ENCODE data around the gene HSPA6.
"Not testable (repeated sequence)": the region's sequence is repeated elsewhere in the genome, so short reads cannot be mapped to it uniquely, and the experiment has no call there.

HSPA6 gene

DNA sequence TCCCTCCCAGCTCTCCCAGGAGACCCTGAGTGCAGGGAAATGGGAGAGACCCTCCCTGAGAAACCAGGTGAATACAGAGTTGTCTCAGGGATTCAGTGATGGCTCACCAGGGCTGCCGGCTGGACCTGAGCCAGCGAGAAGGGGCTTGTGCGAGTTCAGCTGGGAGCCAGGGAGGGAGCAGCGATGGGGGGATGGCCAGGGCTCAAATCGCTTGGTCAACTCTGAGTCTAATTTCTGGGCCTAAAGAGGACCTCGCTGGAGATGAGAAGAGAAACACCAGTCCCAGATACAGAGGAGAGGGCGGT lies 12.6 kb upstream of the HSPA6 start:
- Mint-ChIP-seq H3K27ac (peak overlapping the region in 1 of 2 donors; percentile 81), H3K36me3 (ENCODE audit: insufficient read depth) (peaks cover 3% of the 10 kb centered on the region), H3K4me1 (ENCODE audit: low read depth in 2 of 2) (no peaks in the 10 kb centered on the region), H3K27me3 (peaks cover 8% of the 10 kb centered on the region in 2 donors), H3K4me3 (no peak overlapping the region), H3K9me3 (no peaks in the 10 kb centered on the region)
- ATAC-seq (replicated peaks): no peak
- DNase-seq: no peak

DNA sequence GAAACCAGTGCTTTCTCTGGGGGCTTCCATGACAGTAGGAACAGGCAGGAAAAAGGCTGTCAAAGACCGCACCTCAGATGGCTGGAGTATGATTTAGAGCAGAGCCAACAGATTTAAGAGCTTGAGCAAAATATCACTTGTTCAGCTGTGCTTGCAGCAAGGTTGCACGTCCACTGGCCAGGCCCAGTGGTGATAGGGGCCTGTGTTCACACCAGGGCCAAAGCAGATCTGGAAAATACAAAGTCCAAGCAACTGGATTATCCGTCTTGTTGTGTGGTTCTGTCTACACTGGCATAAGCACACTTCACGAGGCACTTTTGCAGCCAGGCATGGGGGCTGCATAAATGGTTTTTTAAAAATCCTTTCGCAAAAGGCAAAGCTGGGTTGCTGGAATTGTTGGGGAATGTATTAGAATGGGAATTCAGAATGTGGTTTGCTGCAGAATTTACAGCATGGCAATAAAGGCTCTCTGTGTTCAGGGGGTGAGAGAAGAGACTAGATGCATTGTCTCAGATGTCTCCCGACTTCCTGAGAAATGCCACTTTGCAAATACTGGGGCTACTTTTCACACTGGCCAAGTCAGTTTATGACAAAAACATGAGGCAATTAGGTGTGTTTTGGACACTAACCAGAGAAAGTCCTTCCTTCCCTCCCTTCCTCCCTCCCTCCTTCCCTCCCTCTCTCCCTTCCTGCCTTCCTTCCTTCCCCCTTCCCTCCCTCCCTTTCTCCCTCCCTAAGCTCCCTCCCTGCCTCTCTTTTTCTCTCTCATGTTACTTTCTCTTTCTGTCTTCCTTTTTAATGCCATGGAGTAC lies 11.5 kb upstream of the HSPA6 start:
- not testable (repeated sequence) for H3K36me3 Mint-ChIP-seq (ENCODE audit: insufficient read depth); H3K4me3 Mint-ChIP-seq; H3K4me1 Mint-ChIP-seq (ENCODE audit: low read depth in 2 of 2); H3K27me3 Mint-ChIP-seq; DNase-seq; ATAC-seq (replicated peaks); H3K9me3 Mint-ChIP-seq; H3K27ac Mint-ChIP-seq

DNA sequence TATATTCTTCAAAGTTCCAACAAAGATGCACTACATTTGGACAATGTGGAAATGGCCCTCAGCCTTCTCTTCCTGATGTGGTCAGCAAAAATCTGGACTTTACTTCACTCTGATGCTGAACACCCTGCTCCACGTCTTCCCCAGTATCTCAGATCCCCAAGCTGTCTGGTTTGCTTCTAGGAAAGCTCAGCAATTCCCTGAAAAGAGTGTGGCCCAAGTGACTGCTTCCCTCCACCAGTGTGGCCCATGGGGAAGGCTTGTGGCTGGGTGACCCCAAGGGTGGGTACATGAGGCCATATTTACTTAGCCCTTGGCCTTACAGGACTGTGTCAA lies 10.9 kb upstream of the HSPA6 start:
- not testable (repeated sequence) for H3K27ac Mint-ChIP-seq; H3K27me3 Mint-ChIP-seq; H3K4me3 Mint-ChIP-seq; H3K36me3 Mint-ChIP-seq (ENCODE audit: insufficient read depth); H3K9me3 Mint-ChIP-seq; ATAC-seq (replicated peaks); H3K4me1 Mint-ChIP-seq (ENCODE audit: low read depth in 2 of 2); DNase-seq

DNA sequence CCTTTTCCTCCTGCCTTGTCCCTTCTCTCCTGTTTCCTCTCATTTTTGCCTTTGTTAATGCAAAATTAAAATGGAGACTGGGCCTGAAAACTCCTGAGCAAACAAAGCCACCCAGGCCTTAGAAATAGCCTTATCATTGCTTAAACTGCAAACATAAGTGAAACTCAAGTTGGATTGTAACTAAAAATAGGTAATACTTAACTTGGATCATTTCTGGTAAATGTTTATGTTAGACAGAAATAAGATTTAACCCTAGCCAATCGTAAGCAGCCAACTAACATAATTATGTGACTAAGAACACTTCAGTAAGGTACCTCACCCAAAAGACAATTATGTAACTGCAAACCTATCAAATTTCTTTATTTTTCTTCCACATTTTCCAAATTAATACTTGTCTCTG lies 10.4 kb upstream of the HSPA6 start:
- H3K4me1 Mint-ChIP-seq (ENCODE audit: low read depth in 2 of 2); H3K4me3 Mint-ChIP-seq; H3K36me3 Mint-ChIP-seq (ENCODE audit: insufficient read depth); H3K27me3 Mint-ChIP-seq; DNase-seq; H3K9me3 Mint-ChIP-seq; ATAC-seq (replicated peaks): not testable (repeated sequence)
- peak overlapping the region in 1 of 2 donors; percentile 53 for H3K27ac Mint-ChIP-seq

DNA sequence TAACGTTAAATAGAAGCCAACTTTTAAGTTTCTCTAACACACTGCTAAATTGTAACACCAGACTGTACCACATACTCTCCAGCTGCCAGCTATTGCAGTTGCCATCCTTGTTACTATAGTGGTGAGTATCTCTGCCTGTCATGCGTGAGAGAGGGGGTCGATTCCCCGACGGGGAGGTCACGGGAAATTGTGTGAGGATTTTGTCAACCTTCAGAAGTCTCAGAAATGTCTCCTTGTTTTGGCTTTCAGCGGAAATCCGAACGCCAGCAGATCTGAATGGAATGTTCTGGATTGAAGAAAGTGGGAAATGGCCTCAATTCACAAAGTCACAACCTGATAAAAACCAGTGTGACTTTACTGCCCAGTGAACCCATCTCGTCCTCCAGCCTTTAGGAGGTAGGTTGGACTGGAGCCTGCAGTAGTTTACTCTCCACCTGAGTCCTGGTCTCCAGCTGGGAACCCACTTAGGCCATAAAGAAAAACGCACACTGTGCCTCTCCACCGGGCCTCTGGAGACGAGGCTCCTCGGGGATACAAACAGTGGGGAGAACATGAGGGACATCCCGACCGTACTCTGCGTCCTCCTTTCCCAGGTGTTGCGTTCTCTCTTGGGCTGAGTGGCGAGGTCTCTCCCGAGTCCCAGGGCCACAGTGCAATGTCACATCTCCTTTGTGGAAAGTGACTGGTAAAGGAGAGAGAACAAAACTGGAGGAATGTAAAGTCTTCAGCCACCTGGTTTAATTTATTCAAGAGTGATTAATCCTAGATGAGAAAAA lies 1.1 kb upstream of the HSPA6 start:
- H3K27me3 Mint-ChIP-seq; H3K9me3 Mint-ChIP-seq; ATAC-seq (replicated peaks); DNase-seq: not testable (repeated sequence)
- Mint-ChIP-seq H3K4me3 (peak overlapping the region; percentile 87), H3K4me1 (ENCODE audit: low read depth in 2 of 2) (peaks cover 8 to 12% of the 10 kb centered on the region in 2 donors), H3K27ac (peak overlapping the region; percentile 99 to 100), H3K36me3 (ENCODE audit: insufficient read depth) (peaks cover 30% of the 10 kb centered on the region)

DNA sequence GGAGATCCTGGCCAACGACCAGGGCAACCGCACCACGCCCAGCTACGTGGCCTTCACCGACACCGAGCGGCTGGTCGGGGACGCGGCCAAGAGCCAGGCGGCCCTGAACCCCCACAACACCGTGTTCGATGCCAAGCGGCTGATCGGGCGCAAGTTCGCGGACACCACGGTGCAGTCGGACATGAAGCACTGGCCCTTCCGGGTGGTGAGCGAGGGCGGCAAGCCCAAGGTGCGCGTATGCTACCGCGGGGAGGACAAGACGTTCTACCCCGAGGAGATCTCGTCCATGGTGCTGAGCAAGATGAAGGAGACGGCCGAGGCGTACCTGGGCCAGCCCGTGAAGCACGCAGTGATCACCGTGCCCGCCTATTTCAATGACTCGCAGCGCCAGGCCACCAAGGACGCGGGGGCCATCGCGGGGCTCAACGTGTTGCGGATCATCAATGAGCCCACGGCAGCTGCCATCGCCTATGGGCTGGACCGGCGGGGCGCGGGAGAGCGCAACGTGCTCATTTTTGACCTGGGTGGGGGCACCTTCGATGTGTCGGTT lies 477 bp downstream of the HSPA6 start:
- Mint-ChIP-seq H3K27ac (peak overlapping the region; percentile 99 to 100), H3K36me3 (ENCODE audit: insufficient read depth) (peaks cover 35% of the 10 kb centered on the region), H3K4me3 (peak overlapping the region; percentile 87), H3K4me1 (ENCODE audit: low read depth in 2 of 2) (peaks cover 8 to 12% of the 10 kb centered on the region in 2 donors)
- not testable (repeated sequence) for H3K9me3 Mint-ChIP-seq, H3K27me3 Mint-ChIP-seq
- DNase-seq (peak in 1 of 3 experiments; percentile 31), ATAC-seq (replicated peaks) (peak; percentile 26)

DNA sequence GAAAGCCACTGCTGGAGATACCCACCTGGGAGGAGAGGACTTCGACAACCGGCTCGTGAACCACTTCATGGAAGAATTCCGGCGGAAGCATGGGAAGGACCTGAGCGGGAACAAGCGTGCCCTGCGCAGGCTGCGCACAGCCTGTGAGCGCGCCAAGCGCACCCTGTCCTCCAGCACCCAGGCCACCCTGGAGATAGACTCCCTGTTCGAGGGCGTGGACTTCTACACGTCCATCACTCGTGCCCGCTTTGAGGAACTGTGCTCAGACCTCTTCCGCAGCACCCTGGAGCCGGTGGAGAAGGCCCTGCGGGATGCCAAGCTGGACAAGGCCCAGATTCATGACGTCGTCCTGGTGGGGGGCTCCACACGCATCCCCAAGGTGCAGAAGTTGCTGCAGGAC lies 981 bp downstream of the HSPA6 start:
- H3K9me3 Mint-ChIP-seq; H3K27me3 Mint-ChIP-seq; DNase-seq; H3K27ac Mint-ChIP-seq; ATAC-seq (replicated peaks): not testable (repeated sequence)
- Mint-ChIP-seq H3K4me1 (ENCODE audit: low read depth in 2 of 2) (peaks cover 10 to 17% of the 10 kb centered on the region in 2 donors), H3K4me3 (peak overlapping the region; percentile 67 to 87), H3K36me3 (ENCODE audit: insufficient read depth) (peaks cover 40% of the 10 kb centered on the region)

DNA sequence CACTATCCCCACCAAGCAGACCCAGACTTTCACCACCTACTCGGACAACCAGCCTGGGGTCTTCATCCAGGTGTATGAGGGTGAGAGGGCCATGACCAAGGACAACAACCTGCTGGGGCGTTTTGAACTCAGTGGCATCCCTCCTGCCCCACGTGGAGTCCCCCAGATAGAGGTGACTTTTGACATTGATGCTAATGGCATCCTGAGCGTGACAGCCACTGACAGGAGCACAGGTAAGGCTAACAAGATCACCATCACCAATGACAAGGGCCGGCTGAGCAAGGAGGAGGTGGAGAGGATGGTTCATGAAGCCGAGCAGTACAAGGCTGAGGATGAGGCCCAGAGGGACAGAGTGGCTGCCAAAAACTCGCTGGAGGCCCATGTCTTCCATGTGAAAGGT lies 1.6 kb downstream of the HSPA6 start:
- not testable (repeated sequence) for H3K27ac Mint-ChIP-seq; H3K27me3 Mint-ChIP-seq; ATAC-seq (replicated peaks); H3K4me3 Mint-ChIP-seq; H3K9me3 Mint-ChIP-seq; DNase-seq
- Mint-ChIP-seq H3K4me1 (ENCODE audit: low read depth in 2 of 2) (peaks cover 15 to 23% of the 10 kb centered on the region in 2 donors), H3K36me3 (ENCODE audit: insufficient read depth) (peaks cover 46% of the 10 kb centered on the region)

DNA sequence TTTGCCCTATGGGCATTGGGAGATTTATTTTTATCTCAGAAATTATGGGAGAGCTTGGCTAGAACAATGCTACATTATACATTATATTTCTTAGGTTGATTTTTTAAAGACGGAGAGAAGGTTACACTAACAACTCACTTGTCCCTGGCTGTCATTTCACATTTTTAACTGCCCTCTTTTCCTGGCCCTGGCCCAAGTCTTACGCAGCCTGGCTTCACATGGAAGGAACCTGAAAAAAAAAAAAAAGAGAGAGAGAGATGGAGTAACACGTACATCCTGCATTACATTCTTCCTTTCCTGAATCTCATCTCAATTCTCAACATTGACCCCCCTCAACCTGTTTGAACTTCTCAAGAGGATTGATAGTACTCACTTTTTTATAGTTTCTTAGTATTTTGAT lies 4.2 kb downstream of the HSPA6 start:
- not testable (repeated sequence) for H3K27me3 Mint-ChIP-seq; DNase-seq; H3K4me3 Mint-ChIP-seq; H3K9me3 Mint-ChIP-seq; H3K27ac Mint-ChIP-seq; ATAC-seq (replicated peaks)
- Mint-ChIP-seq H3K4me1 (ENCODE audit: low read depth in 2 of 2) (peaks cover 17 to 26% of the 10 kb centered on the region in 2 donors), H3K36me3 (ENCODE audit: insufficient read depth) (peaks cover 47% of the 10 kb centered on the region)

DNA sequence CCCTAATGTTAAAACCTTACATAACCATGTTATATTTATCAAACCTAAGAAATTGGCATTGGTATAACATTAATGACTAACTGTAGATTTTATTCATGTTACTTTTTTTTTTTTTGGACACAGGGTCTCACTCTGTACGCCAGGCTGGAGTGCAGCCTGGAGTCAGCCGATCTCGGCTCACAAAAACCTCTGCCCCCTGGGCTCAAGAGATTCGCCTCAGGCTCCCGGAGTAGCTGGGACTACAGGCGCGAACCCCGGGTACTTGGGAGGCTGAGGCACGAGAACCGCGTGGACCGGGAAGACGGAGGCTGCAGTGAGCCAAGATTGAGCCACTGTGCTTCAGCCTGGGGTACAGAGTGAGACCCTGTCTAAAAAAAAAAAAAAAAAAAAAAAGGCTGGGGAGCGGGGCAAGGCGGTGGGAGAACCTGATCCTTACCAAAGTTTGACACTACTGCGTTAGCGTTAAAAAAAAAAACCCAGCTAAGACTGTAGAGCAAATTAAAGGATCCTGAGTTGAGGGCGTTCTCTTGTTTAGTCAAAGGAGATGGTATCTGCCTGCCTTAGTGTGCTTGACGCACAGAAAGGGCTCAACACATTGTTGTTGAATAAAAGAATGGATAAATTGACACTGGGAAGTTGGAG lies 5.2 kb downstream of the HSPA6 start:
- DNase-seq; H3K9me3 Mint-ChIP-seq; H3K27me3 Mint-ChIP-seq; ATAC-seq (replicated peaks): not testable (repeated sequence)
- Mint-ChIP-seq H3K36me3 (ENCODE audit: insufficient read depth) (peaks cover 36% of the 10 kb centered on the region), H3K4me1 (ENCODE audit: low read depth in 2 of 2) (peaks cover 15 to 22% of the 10 kb centered on the region in 2 donors), H3K4me3 (peak overlapping the region; percentile 94 to 99), H3K27ac (peak overlapping the region; percentile 100)

DNA sequence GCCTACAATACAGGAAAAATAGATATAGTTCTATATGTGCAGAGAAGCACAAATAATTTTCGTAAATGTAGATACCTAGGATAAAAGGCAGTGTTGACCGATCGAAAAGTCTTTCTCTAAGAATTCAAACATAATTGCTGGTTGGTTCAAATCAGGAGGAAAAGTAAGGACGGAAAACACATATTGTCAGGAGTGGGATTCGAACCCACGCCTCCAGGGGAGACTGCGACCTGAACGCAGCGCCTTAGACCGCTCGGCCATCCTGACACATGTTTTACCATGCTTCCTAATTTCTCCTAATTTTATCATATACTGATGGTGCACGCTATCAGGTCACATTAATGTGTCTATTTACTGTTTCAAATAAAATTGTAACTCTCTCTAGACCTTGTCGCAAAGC lies 5.8 kb downstream of the HSPA6 start:
- not testable (repeated sequence) for H3K27me3 Mint-ChIP-seq

DNA sequence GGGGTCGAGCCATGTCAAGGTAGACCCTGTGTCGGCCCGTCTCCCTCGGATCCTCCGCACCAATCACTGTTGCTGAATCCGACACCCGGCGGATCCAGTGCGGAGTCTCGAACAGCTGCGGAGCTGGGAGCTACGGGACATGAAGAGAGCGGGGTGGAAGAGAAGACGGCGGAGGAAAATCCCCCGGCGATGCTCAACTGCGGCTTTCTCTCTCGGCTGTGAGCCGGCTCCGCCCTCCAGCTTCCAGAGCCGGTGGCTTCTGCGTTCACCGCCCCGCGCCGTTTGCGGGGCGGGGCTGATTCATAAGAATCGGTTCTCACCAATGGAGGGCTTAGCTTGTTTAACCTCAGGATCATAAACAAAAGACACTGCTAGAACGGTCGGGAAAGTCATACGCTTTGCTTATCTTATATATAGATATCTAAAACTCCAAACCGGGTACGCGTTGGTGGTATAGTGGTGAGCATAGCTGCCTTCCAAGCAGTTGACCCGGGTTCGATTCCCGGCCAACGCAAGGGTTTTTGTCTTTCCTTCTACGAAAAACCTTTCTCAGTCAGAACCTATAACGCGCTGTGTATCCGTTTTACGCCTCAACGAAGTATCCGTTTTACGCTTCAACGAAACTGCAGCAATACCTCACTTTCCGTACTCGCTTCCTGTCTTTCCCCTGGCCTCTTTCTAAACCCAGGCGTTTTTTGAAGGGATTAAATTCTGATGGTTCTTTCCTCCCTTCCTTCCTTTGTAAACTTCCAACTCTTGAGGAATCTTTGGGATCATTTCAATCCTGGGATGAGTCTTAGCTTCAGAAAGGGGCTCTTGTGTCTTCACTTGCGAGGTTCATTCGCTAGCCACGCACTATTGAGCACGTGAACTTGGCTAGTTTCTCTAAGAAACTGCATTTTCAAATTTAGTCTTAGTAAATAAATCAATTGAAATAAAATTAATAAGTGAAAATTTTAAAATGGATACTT lies 6.6 kb downstream of the HSPA6 start:
- H3K9me3 Mint-ChIP-seq, H3K27me3 Mint-ChIP-seq: not testable (repeated sequence)
- peaks cover 31% of the 10 kb centered on the region for H3K36me3 Mint-ChIP-seq (ENCODE audit: insufficient read depth)
- ATAC-seq (replicated peaks): peak; percentile 82
- DNase-seq: peak; percentile 92 to 95 (median 92)
- peaks cover 11 to 22% of the 10 kb centered on the region in 2 donors for H3K4me1 Mint-ChIP-seq (ENCODE audit: low read depth in 2 of 2)
- H3K4me3 Mint-ChIP-seq: peak overlapping the region; percentile 94 to 99
- H3K27ac Mint-ChIP-seq: peak overlapping the region; percentile 100

More for the DNA sequence above, 5.8 kb downstream of the HSPA6 start:
- ATAC-seq (replicated peaks) (peak; percentile 38), DNase-seq (peak; percentile 50 to 73 (median 57))
- Mint-ChIP-seq H3K27ac (peak overlapping the region; percentile 100), H3K36me3 (ENCODE audit: insufficient read depth) (peaks cover 31% of the 10 kb centered on the region), H3K4me1 (ENCODE audit: low read depth in 2 of 2) (peaks cover 12 to 22% of the 10 kb centered on the region in 2 donors), H3K4me3 (peak overlapping the region; percentile 94 to 99)
- not testable (repeated sequence) for H3K9me3 Mint-ChIP-seq
